NCI-H524 treated with DMSO at 0.1 percent for 48 hours (cell line): ENCODE measurements around the gene CENATAC.
"Not testable (repeated sequence)": the region's sequence is repeated elsewhere in the genome, so short reads cannot be mapped to it uniquely, and the experiment has no call there.

Source experiments
- DNase-seq: peaks from one replicate; lab custom pipeline; 2025; lab: John Stamatoyannopoulos, UW

CENATAC gene

GRCh38 chr11:119026970-119027369, 29.0 kb downstream of the CENATAC start:
- DNase-seq: no peak

DNA sequence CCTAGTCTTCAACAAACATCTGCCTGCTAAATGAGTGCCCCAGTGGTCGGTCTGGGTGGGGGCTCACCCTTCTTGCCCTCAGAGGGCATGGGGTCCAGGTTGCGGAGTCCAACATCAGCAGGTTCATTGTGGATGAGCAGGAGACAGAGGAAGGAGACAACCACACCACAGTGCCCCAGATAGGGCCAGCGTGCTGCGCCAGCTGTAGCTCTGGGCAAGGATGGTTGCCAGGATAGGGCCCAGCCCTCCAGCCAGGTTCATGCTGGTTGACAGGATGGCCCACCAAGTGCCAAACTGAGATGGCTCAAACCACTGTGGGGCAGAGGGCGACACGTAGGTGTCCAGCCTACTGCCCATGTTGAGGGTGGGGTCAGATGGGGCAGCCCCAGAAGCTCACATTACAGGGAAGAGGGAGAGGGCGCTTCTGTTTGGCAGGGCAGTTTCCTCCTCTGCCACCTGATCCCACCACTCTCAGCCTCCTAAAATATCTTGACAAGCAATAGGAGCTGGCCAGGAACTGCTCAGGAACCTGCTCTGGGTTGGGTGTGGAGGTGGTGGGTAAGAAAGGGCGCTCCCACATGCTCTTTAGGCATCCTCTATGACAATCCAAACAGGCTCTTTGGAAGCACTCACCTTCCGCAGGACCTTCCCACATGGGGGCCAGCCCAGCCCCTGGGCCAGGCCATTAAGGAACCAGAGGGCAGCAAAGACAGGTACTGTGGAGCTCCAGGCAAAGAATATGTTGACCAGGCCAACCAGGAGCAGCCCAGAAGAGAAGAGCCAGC, 29.8 kb downstream of the CENATAC start:
- no peak for DNase-seq

DNA sequence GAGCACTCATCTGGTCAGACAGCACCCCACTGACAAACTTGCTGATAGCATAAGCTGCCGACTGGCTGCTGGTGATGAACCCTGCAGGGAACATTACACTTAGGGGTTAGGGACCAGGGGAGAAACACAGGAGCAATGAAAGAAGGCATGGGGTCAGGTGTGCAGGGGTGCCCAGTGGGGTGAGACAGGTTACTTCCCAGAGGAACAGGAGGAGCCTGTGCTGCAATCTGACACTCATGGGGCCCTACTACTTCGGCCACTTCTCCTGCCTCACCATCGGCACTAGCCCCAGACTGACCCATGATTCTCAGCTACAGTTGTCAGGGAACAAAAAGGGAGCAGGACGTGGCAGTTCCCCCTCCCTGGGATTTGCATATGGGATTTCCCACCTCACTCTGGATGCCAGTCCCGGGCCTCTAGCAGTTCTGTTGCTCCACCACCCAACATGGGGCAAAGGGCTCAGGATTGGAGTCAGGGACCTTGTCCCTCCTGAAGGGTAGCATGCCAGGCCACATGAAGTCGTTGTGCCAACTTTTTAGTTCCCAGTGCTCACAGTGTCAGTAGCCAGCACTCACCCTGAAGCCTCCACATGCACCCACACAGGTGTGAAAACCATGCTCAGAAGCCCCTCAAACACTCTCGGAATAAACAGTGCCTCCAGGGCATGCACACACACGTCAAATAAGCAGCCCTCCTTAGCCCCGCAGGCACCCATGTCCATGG, 30.6 kb downstream of the CENATAC start:
- no peak for DNase-seq

- no peak for DNase-seq
Measured at GRCh38 chr11:119029069-119029339, 31.1 kb downstream of the CENATAC start.

- DNase-seq: no peak
Measured at GRCh38 chr11:119029340-119030028, 31.5 kb downstream of the CENATAC start.

GRCh38 chr11:119030029-119030328, 32.0 kb downstream of the CENATAC start:
- no peak for DNase-seq

DNA sequence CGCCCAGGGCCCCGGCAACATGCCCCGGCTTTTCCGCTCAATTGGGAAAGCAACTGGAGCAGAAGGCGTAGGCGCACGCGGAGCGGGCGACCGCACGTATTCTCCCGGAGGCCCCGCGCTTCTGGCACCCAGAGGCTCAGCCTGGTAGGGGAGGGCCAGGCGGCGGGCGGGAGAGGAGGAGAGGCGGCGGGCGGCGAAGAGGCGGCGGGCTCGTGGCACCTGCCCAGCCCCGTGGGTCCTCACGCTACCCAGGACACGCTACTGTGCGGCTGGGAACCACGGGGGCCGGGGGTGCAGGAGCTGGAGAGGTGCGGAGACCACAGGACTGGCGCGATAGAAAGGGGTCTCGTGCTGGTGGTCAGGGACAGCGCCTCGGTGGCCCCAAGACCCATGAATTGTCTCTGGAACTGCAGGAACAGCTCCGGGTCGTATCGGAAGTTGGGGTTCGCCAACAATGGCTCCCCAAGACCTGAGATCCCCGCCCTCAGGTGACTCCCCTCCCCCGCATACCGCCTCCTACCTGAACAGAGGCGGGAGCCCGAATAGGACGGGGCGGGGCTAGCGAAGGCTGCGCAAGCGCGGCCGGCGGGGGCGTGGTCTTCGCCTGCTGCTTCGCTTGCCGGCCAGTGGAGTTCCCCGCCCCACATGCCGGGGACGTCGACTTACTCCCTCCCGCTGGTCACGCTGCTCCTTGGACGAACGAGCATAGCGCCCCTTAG, 32.5 kb downstream of the CENATAC start, which contains the start of gene SLC37A4:
TSS of gene SLC37A4 (minus strand) at position 549 of the 719 bp plus-strand sequence.
- peak; percentile 54 for DNase-seq

- DNase-seq: no peak
Measured at GRCh38 chr11:119031912-119032280, 34.0 kb downstream of the CENATAC start.

GRCh38 chr11:119033421-119033820, 35.5 kb downstream of the CENATAC start:
- not testable (repeated sequence) for DNase-seq

DNA sequence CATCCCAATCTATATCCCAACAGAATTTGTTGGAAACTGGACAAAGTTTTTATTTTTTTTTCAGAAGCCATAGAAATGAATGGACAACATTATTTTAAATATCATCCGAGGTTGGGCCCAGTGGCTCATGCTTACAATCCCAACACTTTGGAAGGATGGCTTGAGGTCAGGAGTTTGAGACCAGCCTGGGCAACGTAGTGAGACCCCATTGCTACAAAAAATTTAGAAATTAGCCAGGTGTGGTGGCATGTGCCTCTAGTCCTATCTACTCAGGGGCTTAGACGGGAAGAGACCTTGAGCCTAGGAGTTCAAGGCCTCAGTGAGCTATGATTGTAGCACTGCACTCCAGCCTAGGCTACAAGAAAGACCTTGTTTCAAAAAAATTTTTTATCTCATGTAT, 36.9 kb downstream of the CENATAC start:
- DNase-seq: no peak

- DNase-seq: no peak
Measured at GRCh38 chr11:119038884-119039283, 40.9 kb downstream of the CENATAC start.

DNA sequence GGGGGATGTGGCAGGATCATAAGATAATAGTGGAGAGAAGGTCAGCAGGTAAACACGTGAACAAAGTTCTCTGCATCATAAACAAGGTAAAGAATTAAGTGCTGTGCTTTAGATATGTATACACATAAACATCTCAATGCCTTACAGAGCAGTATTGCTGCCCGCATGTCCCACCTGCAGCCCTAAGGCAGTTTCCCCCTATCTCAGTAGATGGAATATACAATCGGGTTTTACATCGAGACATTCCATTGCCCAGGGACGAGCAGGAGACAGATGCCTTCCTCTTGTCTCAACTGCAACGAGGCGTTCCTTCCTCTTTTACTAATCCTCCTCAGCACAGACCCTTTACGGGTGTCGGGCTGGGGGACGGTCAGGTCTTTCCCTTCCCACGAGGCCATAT, 41.5 kb downstream of the CENATAC start:
- DNase-seq: not testable (repeated sequence)

GRCh38 chr11:119041821-119042514, 44.0 kb downstream of the CENATAC start:
- DNase-seq: no peak

DNA sequence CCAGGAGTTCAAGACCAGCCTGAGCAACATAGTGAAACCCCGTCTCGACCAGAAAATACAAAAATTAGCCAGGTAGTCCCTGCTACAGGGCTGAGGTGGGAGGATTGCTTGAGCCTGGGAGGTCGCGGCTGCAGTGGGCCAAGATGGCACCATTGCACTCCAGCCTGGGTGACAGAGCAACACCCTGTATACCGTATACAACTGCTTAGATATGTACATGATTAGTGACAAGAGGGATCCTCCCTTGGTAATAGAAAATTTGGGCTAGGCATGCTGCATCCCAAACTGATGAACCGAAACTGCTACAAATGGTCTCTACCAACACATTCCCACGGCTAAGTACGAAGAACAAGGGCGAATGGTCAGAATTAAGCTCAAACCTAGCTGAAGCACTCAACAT, 45.0 kb downstream of the CENATAC start:
- no peak for DNase-seq

- DNase-seq: no peak
Measured at GRCh38 chr11:119044708-119045107, 46.8 kb downstream of the CENATAC start.

GRCh38 chr11:119046489-119046888, 48.6 kb downstream of the CENATAC start:
- DNase-seq: no peak

GRCh38 chr11:119047205-119047604, 49.3 kb downstream of the CENATAC start:
- no peak for DNase-seq

- DNase-seq: no peak
Measured at GRCh38 chr11:119048644-119049043, 50.7 kb downstream of the CENATAC start.

DNA sequence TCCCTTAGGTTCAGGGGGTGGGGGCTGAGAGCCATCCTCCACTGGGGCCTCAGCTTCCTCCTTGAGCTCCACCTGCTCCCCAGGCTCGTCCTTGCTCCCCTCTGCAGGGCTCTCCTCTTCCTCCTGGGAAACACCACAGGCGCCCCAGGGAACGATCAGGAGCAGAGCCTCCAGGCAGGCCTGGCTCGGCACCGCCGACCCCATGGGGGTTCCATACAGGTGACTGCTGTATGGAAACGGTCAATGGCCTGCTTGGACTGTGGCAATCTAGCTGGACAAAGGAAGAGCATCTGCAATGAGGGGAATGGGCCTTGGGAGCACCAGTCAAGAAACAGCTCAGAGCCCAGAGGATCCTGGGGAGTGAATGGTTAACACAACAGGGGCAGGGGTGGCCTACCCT, 51.1 kb downstream of the CENATAC start:
- no peak for DNase-seq

GRCh38 chr11:119051440-119052162, 53.7 kb downstream of the CENATAC start:
- DNase-seq: no peak

DNA sequence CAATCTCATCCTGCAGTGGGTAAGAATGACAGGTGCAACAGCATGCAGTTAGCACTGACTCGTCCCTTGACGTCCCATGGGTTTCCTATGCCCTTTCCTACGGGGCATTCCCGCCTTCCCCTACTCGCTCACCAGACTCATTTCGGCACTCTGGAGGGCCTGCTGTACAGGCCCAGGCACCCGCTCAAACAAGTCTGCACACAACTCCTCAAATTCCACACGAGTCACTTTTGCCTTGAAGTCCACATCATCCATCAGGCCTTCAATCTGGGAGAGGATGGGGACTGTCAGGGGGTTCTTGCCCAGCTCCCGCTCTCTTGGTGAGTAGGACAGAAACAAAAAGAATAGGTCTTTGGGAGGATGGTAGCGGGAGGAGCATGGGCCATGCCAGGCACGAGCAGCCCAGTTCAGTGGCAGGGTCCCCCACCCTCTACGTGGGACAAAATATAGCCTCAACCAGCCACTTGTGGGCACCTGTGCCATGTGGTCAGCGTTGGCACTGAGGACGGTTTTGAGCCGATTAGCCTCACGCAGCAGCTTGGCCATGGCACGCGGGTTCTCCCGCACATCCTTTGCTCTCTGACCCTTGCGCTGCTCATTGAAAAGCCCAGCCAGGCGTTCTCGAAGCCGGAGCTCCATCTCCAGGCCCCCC, 54.4 kb downstream of the CENATAC start:
- no peak for DNase-seq
